HEK293 (cell line): Measurements from ENCODE around the gene CLASP1.
A peak's percentile ranks its signal among the peaks of the same experiment; 100 is the strongest.
"Not testable (repeated sequence)": the region's sequence is repeated elsewhere in the genome, so short reads cannot be mapped to it uniquely, and the experiment has no call there.

Experiments
- CTCF ChIA-PET: fragments of 350-600 bp; formaldehyde crosslinking; extraction: SDS; loops from one replicate; lab custom pipeline; 2021; ENCODE audit warnings: antibody characterized with exemption; lab: Yijun Ruan, JAX
- POLR2A ChIA-PET: fragments of 300-600 bp; formaldehyde crosslinking; extraction: SDS; loops from one replicate; lab custom pipeline; 2020; ENCODE audit warnings: antibody characterized with exemption, inconsistent platforms; lab: Yijun Ruan, JAX
- H3K27ac ChIP-seq: fragments of 200-500 bp; sonication (Bioruptor generic); 2 replicates; pipeline ENCODE4 v1.5.1; 2014; ENCODE audit warnings: low read depth, low read length, control low read depth, inconsistent platforms; ENCODE audit errors: extremely low read depth
- H3K36me3 ChIP-seq, 2 experiments: fragments of 200-500 bp in 1 of 2; sonication (Bioruptor generic) in 1 of 2; 1 replicate in 1 of 2; 2 replicates in 1 of 2; pipeline ENCODE4 v1.5.1; 2014 to 2017; ENCODE audit warnings: inconsistent platforms in 2 of 2, low read length in 2 of 2; ENCODE audit not compliant: control insufficient read depth in 2 of 2, insufficient read depth in 1 of 2
- H3K4me1 ChIP-seq: fragments of 200-500 bp; sonication (Bioruptor generic); 2 replicates; pipeline ENCODE4 v1.5.1; 2014; ENCODE audit warnings: mild to moderate bottlenecking, low read length, inconsistent platforms; ENCODE audit not compliant: control insufficient read depth, insufficient read depth
- H3K4me3 ChIP-seq: 2 replicates; pipeline ENCODE4 v1.5.1; 2011; ENCODE audit warnings: low read depth, mild to moderate bottlenecking, control low read depth, low read length, moderate library complexity
- H3K9me3 ChIP-seq: fragments of 200-500 bp; sonication (Bioruptor generic); 2 replicates; pipeline ENCODE4 v1.5.1; 2014; ENCODE audit warnings: low read depth, low read length, inconsistent platforms; ENCODE audit not compliant: control insufficient read depth, insufficient read depth
- BCL11B ChIP-seq: fragments of 450-650 bp; formaldehyde crosslinking; IDR thresholded peaks from 2 replicates; pipeline ENCODE4 v1.5.1; 2016; ENCODE audit warnings: low read depth, missing biosample characterization, missing genetic modification characterization
- GLI2 ChIP-seq: fragments of 450-650 bp; formaldehyde crosslinking; IDR thresholded peaks from 2 replicates; pipeline ENCODE4; 2017; ENCODE audit warnings: missing biosample characterization, missing genetic modification characterization, low read depth, borderline replicate concordance
- GLIS1 ChIP-seq: fragments of 450-650 bp; formaldehyde crosslinking; IDR thresholded peaks from 2 replicates; pipeline ENCODE4 v1.5.1; 2016; ENCODE audit warnings: missing biosample characterization, missing genetic modification characterization
- HOXA7 ChIP-seq: sonication (generic); formaldehyde crosslinking; IDR thresholded peaks from 2 replicates; pipeline ENCODE4 v1.8.1; 2022; ENCODE audit warnings: missing genetic modification reagents, borderline replicate concordance
- KLF7 ChIP-seq: fragments of 450-650 bp; formaldehyde crosslinking; IDR thresholded peaks from 2 replicates; pipeline ENCODE4 v1.5.1; 2016; ENCODE audit warnings: missing biosample characterization, missing genetic modification characterization, borderline replicate concordance
- ZNF140 ChIP-seq: fragments of 450-650 bp; formaldehyde crosslinking; IDR thresholded peaks from 2 replicates; pipeline ENCODE4 v1.5.1; 2016; ENCODE audit warnings: missing biosample characterization, missing genetic modification characterization
- ZNF146 ChIP-seq: fragments of 450-650 bp; formaldehyde crosslinking; IDR thresholded peaks from 2 replicates; pipeline ENCODE4 v1.5.1; 2016; ENCODE audit warnings: missing biosample characterization, missing genetic modification characterization
- ZNF157 ChIP-seq: fragments of 450-650 bp; formaldehyde crosslinking; IDR thresholded peaks from 2 replicates; pipeline ENCODE4 v1.5.1; 2016; ENCODE audit warnings: missing biosample characterization, missing genetic modification characterization
- ZNF16 ChIP-seq: fragments of 450-650 bp; formaldehyde crosslinking; IDR thresholded peaks from 2 replicates; pipeline ENCODE4 v1.5.1; 2016; ENCODE audit warnings: low read depth, missing biosample characterization, missing genetic modification characterization
- ZNF366 ChIP-seq: fragments of 450-650 bp; formaldehyde crosslinking; conservative IDR thresholded peaks from 2 replicates; pipeline ENCODE4 v1.5.1; 2016; ENCODE audit warnings: missing biosample characterization, missing genetic modification characterization
- ZNF391 ChIP-seq: fragments of 450-650 bp; formaldehyde crosslinking; IDR thresholded peaks from 2 replicates; pipeline ENCODE4 v1.5.1; 2016; ENCODE audit warnings: low read depth, missing biosample characterization, missing genetic modification characterization, borderline replicate concordance
- ZNF426 ChIP-seq: fragments of 450-650 bp; formaldehyde crosslinking; IDR thresholded peaks from 2 replicates; pipeline ENCODE4 v1.5.1; 2017; ENCODE audit warnings: missing biosample characterization, missing genetic modification characterization, mild to moderate bottlenecking, inconsistent platforms, moderate library complexity
- ZNF544 ChIP-seq: fragments of 450-650 bp; formaldehyde crosslinking; IDR thresholded peaks from 2 replicates; pipeline ENCODE4 v1.5.0; 2017; ENCODE audit warnings: missing biosample characterization, missing genetic modification characterization
- ZNF837 ChIP-seq: fragments of 450-650 bp; formaldehyde crosslinking; IDR thresholded peaks from 2 replicates; pipeline ENCODE4 v1.5.1; 2016; ENCODE audit warnings: missing biosample characterization, missing genetic modification characterization
- TF ChIP-seq, protein P1 (sequence below): fragments of 450-650 bp; formaldehyde crosslinking; IDR thresholded peaks from 2 replicates; pipeline ENCODE4 v1.5.1; 2016; ENCODE audit warnings: missing biosample characterization, missing genetic modification characterization
- TF ChIP-seq, protein P2 (sequence below): fragments of 450-650 bp; formaldehyde crosslinking; IDR thresholded peaks from 2 replicates; pipeline ENCODE4 v1.5.1; 2016; ENCODE audit warnings: missing biosample characterization, missing genetic modification characterization
- TF ChIP-seq, protein P3 (sequence below): fragments of 450-650 bp; formaldehyde crosslinking; IDR thresholded peaks from 2 replicates; pipeline ENCODE4 v1.5.1; 2016; ENCODE audit warnings: missing biosample characterization, missing genetic modification characterization
- TF ChIP-seq, protein P4 (sequence below): fragments of 450-650 bp; formaldehyde crosslinking; IDR thresholded peaks from 2 replicates; pipeline ENCODE4 v1.5.1; 2016; ENCODE audit warnings: missing biosample characterization, missing genetic modification characterization

CLASP1 gene

DNA sequence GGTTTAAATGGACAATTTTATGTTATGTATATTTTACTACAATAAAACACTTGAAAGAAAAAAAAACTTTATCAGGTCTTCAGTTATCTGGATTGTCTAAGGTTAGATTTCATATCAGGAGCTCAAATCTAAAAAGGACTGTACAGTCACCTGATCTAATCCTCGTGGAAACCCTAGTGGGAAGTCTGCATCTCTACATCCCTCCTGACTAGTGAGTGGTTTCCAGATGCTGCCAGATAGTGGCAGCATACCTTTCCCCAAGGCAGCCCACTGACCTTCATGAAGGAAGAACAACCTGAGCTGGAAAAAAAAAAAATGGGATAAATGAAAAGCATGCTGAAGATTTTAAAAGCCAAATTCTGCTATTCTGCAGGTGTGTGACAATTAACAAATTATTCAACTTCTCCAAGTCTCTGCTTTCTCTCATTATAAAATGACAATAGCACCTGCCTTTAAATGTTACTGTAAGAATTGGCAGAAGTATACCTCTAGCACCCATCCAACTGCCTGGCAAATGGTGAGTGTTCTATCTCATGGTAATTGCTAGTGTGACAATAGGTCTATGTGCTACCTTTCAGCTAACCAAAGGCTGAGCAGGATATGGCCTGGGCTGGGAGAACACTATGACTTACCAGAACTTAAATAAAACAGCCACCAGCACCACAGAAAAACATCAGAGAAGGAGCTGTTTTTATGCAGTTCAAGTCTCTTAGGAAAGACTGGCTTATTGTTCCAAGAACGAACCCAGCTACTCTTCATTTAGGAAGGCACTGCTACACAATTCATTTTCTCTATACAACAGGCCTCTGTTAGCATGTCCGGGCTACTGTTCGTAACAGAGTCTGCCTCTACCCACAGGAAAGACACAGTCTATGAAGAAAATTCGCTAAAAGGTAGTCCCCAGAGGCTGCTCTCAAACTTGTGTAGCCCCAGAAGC is 8.6 kb downstream of the CLASP1 start:
- CTCF ChIA-PET = interaction anchor here (0.6 to 1.6 kb wide), 2 partner anchors 9 to 17 kb away, joined by 4 to 5 read pairs; no protein-coding TSS in a partner anchor
- peaks cover 2% of the 10 kb centered on the region; the same call in 1 of the 2 replicates for H3K4me1 ChIP-seq
- no peaks in the 10 kb centered on the region; the same call in 1 of the 2 replicates for H3K9me3 ChIP-seq
- peaks cover 0 to 7% of the 10 kb centered on the region in 2 experiments; a peak in 1 of 3 replicates for H3K36me3 ChIP-seq
- POLR2A ChIA-PET = interaction anchor here (1.0 to 2.2 kb wide), 3 partner anchors 8 to 110 kb away, joined by 3 to 10 read pairs (median 3); partner anchors contain the start of genes CLASP1 and RNU4ATAC
- H3K27ac ChIP-seq = no peak overlapping the region
- TF ChIP-seq GLI2 (no peak), ZNF157 (tag by site-specific recombination) (no peak), ZNF16 (tag by site-specific recombination) (no peak), BCL11B (no peak)
- TF ChIP-seq, protein P1, sequence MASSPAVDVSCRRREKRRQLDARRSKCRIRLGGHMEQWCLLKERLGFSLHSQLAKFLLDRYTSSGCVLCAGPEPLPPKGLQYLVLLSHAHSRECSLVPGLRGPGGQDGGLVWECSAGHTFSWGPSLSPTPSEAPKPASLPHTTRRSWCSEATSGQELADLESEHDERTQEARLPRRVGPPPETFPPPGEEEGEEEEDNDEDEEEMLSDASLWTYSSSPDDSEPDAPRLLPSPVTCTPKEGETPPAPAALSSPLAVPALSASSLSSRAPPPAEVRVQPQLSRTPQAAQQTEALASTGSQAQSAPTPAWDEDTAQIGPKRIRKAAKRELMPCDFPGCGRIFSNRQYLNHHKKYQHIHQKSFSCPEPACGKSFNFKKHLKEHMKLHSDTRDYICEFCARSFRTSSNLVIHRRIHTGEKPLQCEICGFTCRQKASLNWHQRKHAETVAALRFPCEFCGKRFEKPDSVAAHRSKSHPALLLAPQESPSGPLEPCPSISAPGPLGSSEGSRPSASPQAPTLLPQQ (tag by site-specific recombination) = no peak
- no peak overlapping the region for H3K4me3 ChIP-seq

DNA sequence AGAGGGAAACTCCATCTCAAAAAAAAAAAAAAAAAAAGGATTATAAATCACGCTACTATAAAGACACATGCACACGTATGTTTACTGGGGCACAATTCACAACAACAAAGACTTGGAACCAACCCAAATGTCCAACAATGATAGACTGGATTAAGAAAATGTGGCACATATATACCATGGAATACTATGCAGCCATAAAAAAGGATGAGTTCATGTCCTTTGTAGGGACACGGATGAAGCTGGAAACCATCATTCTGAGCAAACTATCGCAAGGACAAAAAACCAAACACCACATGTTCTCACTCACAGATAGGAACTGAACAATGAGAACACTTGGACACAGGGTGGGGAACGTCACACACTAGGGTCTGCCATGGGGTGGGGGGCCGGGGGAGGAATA is 9.4 kb downstream of the CLASP1 start:
- ChIA-PET POLR2A (interaction anchor here (0.7 to 2.2 kb wide), 3 partner anchors 8 to 10 kb away, joined by 3 to 10 read pairs (median 4); partner anchors contain the start of gene CLASP1), CTCF (interaction anchor here (1.6 kb wide), 1 partner anchor 10 kb away, joined by 4 read pairs; no protein-coding TSS in a partner anchor)
- H3K9me3 ChIP-seq, H3K36me3 ChIP-seq, H3K27ac ChIP-seq, H3K4me3 ChIP-seq, H3K4me1 ChIP-seq: not testable (repeated sequence)
- peak; percentile 93 for TF ChIP-seq ZNF146 (tag by site-specific recombination)
- TF ChIP-seq, protein P2, sequence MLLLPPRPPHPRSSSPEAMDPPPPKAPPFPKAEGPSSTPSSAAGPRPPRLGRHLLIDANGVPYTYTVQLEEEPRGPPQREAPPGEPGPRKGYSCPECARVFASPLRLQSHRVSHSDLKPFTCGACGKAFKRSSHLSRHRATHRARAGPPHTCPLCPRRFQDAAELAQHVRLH (tag by site-specific recombination) = peak; percentile 88

DNA sequence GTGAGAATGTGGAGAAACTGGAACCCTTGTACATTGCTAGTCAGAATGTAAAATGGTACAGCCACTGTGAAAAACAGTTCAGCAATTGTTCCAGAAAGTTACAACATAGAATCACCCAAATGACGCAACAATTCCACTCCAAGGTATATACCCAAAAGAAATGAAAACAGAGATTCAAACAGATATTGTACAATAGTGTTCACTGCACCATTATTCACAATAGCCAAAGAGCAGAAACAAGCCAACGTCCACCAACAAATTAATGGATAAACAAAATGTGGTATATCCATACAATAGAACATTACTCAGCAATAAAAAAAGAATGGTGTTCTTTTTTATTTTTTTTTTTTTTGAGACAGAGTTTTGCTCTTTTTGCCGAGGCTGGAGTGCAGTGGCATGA is 10.9 kb downstream of the CLASP1 start:
- TF ChIP-seq ZNF391 (no peak), ZNF146 (tag by site-specific recombination) (0 out of 2 replicates have a peak, but pooled peaks have one; percentile 29), HOXA7 (CRISPR knock-in tag) (no peak), ZNF426 (no peak), ZNF544 (no peak), KLF7 (tag by site-specific recombination) (no peak), GLIS1 (tag by site-specific recombination) (no peak), ZNF140 (tag by site-specific recombination) (peak; percentile 53; the same call in 1 of the 2 replicates), ZNF366 (tag by site-specific recombination) (no peak), ZNF837 (tag by site-specific recombination) (no peak)
- TF ChIP-seq, protein P3, sequence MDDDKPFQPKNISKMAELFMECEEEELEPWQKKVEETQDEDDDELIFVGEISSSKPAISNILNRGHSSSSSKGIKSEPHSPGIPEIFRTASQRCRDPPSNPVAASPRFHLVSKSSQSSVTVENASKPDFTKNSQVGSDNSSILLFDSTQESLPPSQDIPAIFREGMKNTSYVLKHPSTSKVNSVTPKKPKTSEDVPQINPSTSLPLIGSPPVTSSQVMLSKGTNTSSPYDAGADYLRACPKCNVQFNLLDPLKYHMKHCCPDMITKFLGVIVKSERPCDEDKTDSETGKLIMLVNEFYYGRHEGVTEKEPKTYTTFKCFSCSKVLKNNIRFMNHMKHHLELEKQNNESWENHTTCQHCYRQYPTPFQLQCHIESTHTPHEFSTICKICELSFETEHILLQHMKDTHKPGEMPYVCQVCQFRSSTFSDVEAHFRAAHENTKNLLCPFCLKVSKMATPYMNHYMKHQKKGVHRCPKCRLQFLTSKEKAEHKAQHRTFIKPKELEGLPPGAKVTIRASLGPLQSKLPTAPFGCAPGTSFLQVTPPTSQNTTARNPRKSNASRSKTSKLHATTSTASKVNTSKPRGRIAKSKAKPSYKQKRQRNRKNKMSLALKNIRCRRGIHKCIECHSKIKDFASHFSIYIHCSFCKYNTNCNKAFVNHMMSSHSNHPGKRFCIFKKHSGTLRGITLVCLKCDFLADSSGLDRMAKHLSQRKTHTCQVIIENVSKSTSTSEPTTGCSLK (tag by site-specific recombination) = no peak
- TF ChIP-seq, protein P4, sequence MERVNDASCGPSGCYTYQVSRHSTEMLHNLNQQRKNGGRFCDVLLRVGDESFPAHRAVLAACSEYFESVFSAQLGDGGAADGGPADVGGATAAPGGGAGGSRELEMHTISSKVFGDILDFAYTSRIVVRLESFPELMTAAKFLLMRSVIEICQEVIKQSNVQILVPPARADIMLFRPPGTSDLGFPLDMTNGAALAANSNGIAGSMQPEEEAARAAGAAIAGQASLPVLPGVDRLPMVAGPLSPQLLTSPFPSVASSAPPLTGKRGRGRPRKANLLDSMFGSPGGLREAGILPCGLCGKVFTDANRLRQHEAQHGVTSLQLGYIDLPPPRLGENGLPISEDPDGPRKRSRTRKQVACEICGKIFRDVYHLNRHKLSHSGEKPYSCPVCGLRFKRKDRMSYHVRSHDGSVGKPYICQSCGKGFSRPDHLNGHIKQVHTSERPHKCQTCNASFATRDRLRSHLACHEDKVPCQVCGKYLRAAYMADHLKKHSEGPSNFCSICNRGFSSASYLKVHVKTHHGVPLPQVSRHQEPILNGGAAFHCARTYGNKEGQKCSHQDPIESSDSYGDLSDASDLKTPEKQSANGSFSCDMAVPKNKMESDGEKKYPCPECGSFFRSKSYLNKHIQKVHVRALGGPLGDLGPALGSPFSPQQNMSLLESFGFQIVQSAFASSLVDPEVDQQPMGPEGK (tag by site-specific recombination) = no peak
- TF ChIP-seq, all 188 proteins: peak for 2
- H3K4me3 ChIP-seq = no peak overlapping the region
- no peaks in the 10 kb centered on the region; the same call in 1 of the 2 replicates for H3K9me3 ChIP-seq
- peaks cover 0 to 7% of the 10 kb centered on the region in 2 experiments; a peak in 1 of 3 replicates for H3K36me3 ChIP-seq
- POLR2A ChIA-PET = no interaction called here
- H3K27ac ChIP-seq = no peak overlapping the region
- CTCF ChIA-PET = no interaction called here
- H3K4me1 ChIP-seq = peaks cover 18% of the 10 kb centered on the region; the same call in 1 of the 2 replicates
